HCT116 (cell line): ENCODE measurements around the gene EFCAB12. TPM values are rescaled to one million over a fixed set of nuclear protein-coding genes. Genes with fewer than 3 reads are reported as not detected.

ENCODE experiments used
- ATAC-seq: fragments of 200-7000 bp; cut with Tn5 transposase; 2 replicates; pipeline ENCODE4 v1.9.1; 2020; ENCODE audit warnings: mild to moderate bottlenecking, moderate library complexity
- BruUV-seq: library from RNA; stranded (reverse); fragments of 400-500 nt; replicated peaks from 2 replicates; lab custom pipeline; 2021; lab: Mats Ljungman, UMichigan
- CTCF ChIA-PET: fragments of 300-600 bp; sonication (Branson Sonifier 250); formaldehyde crosslinking; loops from one replicate; lab custom pipeline; 2021; ENCODE audit warnings: antibody characterized with exemption; lab: Charles Lee
- POLR2A ChIA-PET: fragments of 300-600, 350-600 bp; sonication (Branson Sonifier 250); formaldehyde crosslinking; loops from one replicate; lab custom pipeline; 2021; ENCODE audit warnings: antibody characterized with exemption; lab: Charles Lee
- RAD21 ChIA-PET, 2 experiments: fragments of 300-600 bp; sonication (Branson Sonifier 250); formaldehyde crosslinking; loops; one replicate each; lab custom pipeline; 2023; ENCODE audit warnings: low total read pairs in 2 of 2; ENCODE audit not compliant: uncharacterized antibody in 2 of 2, unreplicated experiment in 2 of 2, low non-redundant PET in 1 of 2; lab: Charles Lee
- DNase-seq: peaks from one replicate; pipeline ENCODE4 v3.0.0-alpha.2; 2010; ENCODE audit warnings: low read depth, low spot score
- H2AFZ ChIP-seq: fragments of 200-600 bp; shearing (Covaris generic), sonication (generic); 2 replicates; pipeline ENCODE4 v1.6.1; 2017; ENCODE audit warnings: low read depth, mixed run types, mixed read lengths, antibody characterized with exemption, low read length; ENCODE audit not compliant: poor library complexity, severe bottlenecking
- H3K27ac ChIP-seq: 2 replicates; pipeline ENCODE4 v1.5.1; 2012; ENCODE audit warnings: low read depth, low read length
- H3K27me3 ChIP-seq: fragments of 200-600 bp; sonication (generic); 2 replicates; pipeline ENCODE4 v1.6.1; 2016; ENCODE audit warnings: mixed run types, low read length, mixed read lengths; ENCODE audit not compliant: insufficient read depth
- H3K36me3 ChIP-seq, 2 experiments: fragments of 200-500 bp in 1 of 2; fragments of 200-600 bp in 1 of 2; sonication (Bioruptor generic) in 1 of 2; sonication (generic) in 1 of 2; 2 replicates each; pipeline versions ENCODE4 v1.5.1 to v1.6.1; 2014 to 2016; ENCODE audit warnings: low read length in 2 of 2, inconsistent platforms in 1 of 2, mixed read lengths in 1 of 2, mixed run types in 1 of 2; ENCODE audit not compliant: insufficient read depth in 2 of 2, control insufficient read depth in 1 of 2
- H3K4me1 ChIP-seq, 2 experiments: fragments of 200-600 bp in 1 of 2; sonication (generic) in 1 of 2; 2 replicates each; pipeline versions ENCODE4 v1.5.1 to v1.6.1; 2012 to 2017; ENCODE audit warnings: low read length in 2 of 2, inconsistent platforms in 1 of 2, mild to moderate bottlenecking in 1 of 2, mixed read lengths in 1 of 2, mixed run types in 1 of 2, moderate library complexity in 1 of 2; ENCODE audit not compliant: insufficient read depth in 2 of 2, control insufficient read depth in 1 of 2
- H3K4me2 ChIP-seq: fragments of 200-600 bp; sonication (generic); 2 replicates; pipeline ENCODE4 v1.6.1; 2017; ENCODE audit warnings: mixed run types, low read length, mixed read lengths
- H3K4me3 ChIP-seq, 2 experiments: fragments of 200-600 bp in 1 of 2; sonication (generic) in 1 of 2; replicated peaks in 1 of 2; 2 replicates each; pipeline ENCODE4 v1.5.1; 2011 to 2016; ENCODE audit warnings: low read length in 2 of 2, control low read depth in 1 of 2, low read depth in 1 of 2, mild to moderate bottlenecking in 1 of 2, mixed read lengths in 1 of 2, mixed run types in 1 of 2
- H3K79me2 ChIP-seq: fragments of 200-600 bp; sonication (generic); 2 replicates; pipeline ENCODE4 v1.6.1; 2017; ENCODE audit warnings: mild to moderate bottlenecking, mixed run types, low read length, moderate library complexity, mixed read lengths; ENCODE audit not compliant: insufficient read depth
- H3K9ac ChIP-seq: fragments of 200-600 bp; sonication (generic); 2 replicates; pipeline ENCODE4 v1.6.1; 2016; ENCODE audit warnings: low read length, mixed read lengths
- H3K9me2 ChIP-seq: fragments of 200-600 bp; sonication (generic), shearing (Covaris generic); 2 replicates; pipeline ENCODE4 v1.6.1; 2017; ENCODE audit warnings: mixed run types, mild to moderate bottlenecking, moderate library complexity; ENCODE audit not compliant: insufficient read depth
- H3K9me3 ChIP-seq, 2 experiments: fragments of 200-500 bp in 1 of 2; fragments of 200-600 bp in 1 of 2; sonication (Bioruptor generic) in 1 of 2; sonication (generic) in 1 of 2; 2 replicates each; pipeline ENCODE4 v1.6.1; 2014 to 2017; ENCODE audit warnings: low read length in 2 of 2, mixed read lengths in 2 of 2, inconsistent platforms in 1 of 2, low read depth in 1 of 2, mild to moderate bottlenecking in 1 of 2, mixed run types in 1 of 2, moderate library complexity in 1 of 2; ENCODE audit not compliant: control insufficient read depth in 1 of 2, insufficient read depth in 1 of 2
- H4K20me1 ChIP-seq: fragments of 200-600 bp; sonication (generic), shearing (Covaris generic); 2 replicates; pipeline ENCODE4 v1.6.1; 2017; ENCODE audit warnings: mixed run types, mild to moderate bottlenecking, moderate library complexity; ENCODE audit not compliant: insufficient read depth
- ATF3 ChIP-seq: IDR thresholded peaks from 2 replicates; pipeline ENCODE4 v1.6.1; 2012
- CTCF ChIP-seq, 3 experiments: fragments of 200-600 bp in 1 of 3; sonication (generic) in 1 of 3; IDR thresholded peaks in 2 of 3; conservative IDR thresholded peaks in 1 of 3; 2 replicates each; pipeline ENCODE4 v1.5.1; 2012 to 2017; ENCODE audit warnings: low read depth in 2 of 3, low read length in 2 of 3, antibody characterized with exemption in 1 of 3, borderline replicate concordance in 1 of 3, control low read depth in 1 of 3, mild to moderate bottlenecking in 1 of 3, mixed read lengths in 1 of 3, mixed run types in 1 of 3, moderate library complexity in 1 of 3; ENCODE audit not compliant: insufficient read depth in 1 of 3
- EGR1 ChIP-seq: IDR thresholded peaks from 2 replicates; pipeline ENCODE4 v1.6.1; 2012; ENCODE audit warnings: low read depth
- ELF1 ChIP-seq: IDR thresholded peaks from 2 replicates; pipeline ENCODE4 v1.6.1; 2012; ENCODE audit warnings: low read depth, borderline replicate concordance
- EZH2phosphoT487 ChIP-seq: fragments of 200-600 bp; IDR thresholded peaks from 2 replicates; pipeline ENCODE4 v1.6.1; 2018; ENCODE audit warnings: antibody characterized with exemption, borderline replicate concordance
- JUND ChIP-seq: IDR thresholded peaks from 2 replicates; pipeline ENCODE4 v1.6.1; 2012
- POLR2AphosphoS5 ChIP-seq: IDR thresholded peaks from 2 replicates; pipeline ENCODE4 v1.6.1; 2011; ENCODE audit warnings: mild to moderate bottlenecking, low read depth, low read length, moderate library complexity
- RAD21 ChIP-seq: IDR thresholded peaks from 2 replicates; pipeline ENCODE4 v1.6.1; 2012; ENCODE audit warnings: low read depth, mild to moderate bottlenecking
- SIN3A ChIP-seq: IDR thresholded peaks from 2 replicates; pipeline ENCODE4 v1.6.1; 2012; ENCODE audit warnings: low read depth
- SP1 ChIP-seq: IDR thresholded peaks from 2 replicates; pipeline ENCODE4 v1.6.1; 2012; ENCODE audit warnings: low read depth
- ZBTB33 ChIP-seq: IDR thresholded peaks from 2 replicates; pipeline ENCODE4 v1.6.1; 2011; ENCODE audit warnings: mild to moderate bottlenecking, low read length, moderate library complexity; ENCODE audit not compliant: insufficient replicate concordance; ENCODE audit errors: extremely low read depth
- ZFX ChIP-seq: fragments of 450-650 bp; IDR thresholded peaks from 2 replicates; pipeline ENCODE4 v1.6.1; 2017
- intact Hi-C: fragments of 100-400 bp; cut with micrococcal nuclease; formaldehyde crosslinking; loops from 2 replicates; pipeline ENCODE4 v1.10.0; 2022
- total RNA-seq: library from RNA; stranded (reverse); gene quantifications from one replicate; pipeline ENCODE4 v1.2.1, GENCODE V29; 2021; ENCODE audit not compliant: unreplicated experiment

The EFCAB12 gene
- total RNA-seq, 1 experiment from 2014 or later = 0.42 TPM

GRCh38 chr3:129378949-129379348 lies 49.5 kb downstream of the EFCAB12 start (continued):
- no peak for TF ChIP-seq CTCF (IDR thresholded peaks at IDR 0.05 in 2 of 3, conservative IDR thresholded peaks at IDR 0.05 in 1 of 3; ENCODE audit: borderline replicate concordance in 1 of 3, insufficient read depth in 1 of 3, low read depth in 2 of 3, low read length in 2 of 3)
- no peak for TF ChIP-seq RAD21
- no peak for TF ChIP-seq ZFX
- no peak for TF ChIP-seq POLR2AphosphoS5
- TF ChIP-seq ZBTB33 = no peak
- no peak for TF ChIP-seq ELF1
- no peak for TF ChIP-seq SIN3A
- TF ChIP-seq EZH2phosphoT487 = no peak

GRCh38 chr3:129377615-129378014 lies 50.8 kb downstream of the EFCAB12 start:
- RAD21 ChIA-PET = no interaction called here
- ATAC-seq = no peak
- no TSS peak for BruUV-seq
- DNase-seq = no peak
- intact Hi-C loops = no loop called here
- no peaks in the 10 kb centered on the region for H3K9me2 ChIP-seq
- no peak overlapping the region for H3K4me2 ChIP-seq
- H3K4me3 ChIP-seq = no peak overlapping the region
- CTCF ChIA-PET = no interaction called here
- POLR2A ChIA-PET = no interaction called here
- no peaks in the 10 kb centered on the region for H4K20me1 ChIP-seq
- H3K79me2 ChIP-seq = no peaks in the 10 kb centered on the region
- no peak for TF ChIP-seq ZFX
- TF ChIP-seq JUND = no peak
- TF ChIP-seq SP1 = no peak
- TF ChIP-seq EGR1 = no peak
- no peak for TF ChIP-seq RAD21
- no peak for TF ChIP-seq EZH2phosphoT487
- no peak for TF ChIP-seq ATF3
- no peak for TF ChIP-seq SIN3A
- no peak for TF ChIP-seq POLR2AphosphoS5
- TF ChIP-seq CTCF (IDR thresholded peaks at IDR 0.05 in 2 of 3, conservative IDR thresholded peaks at IDR 0.05 in 1 of 3; ENCODE audit: borderline replicate concordance in 1 of 3, insufficient read depth in 1 of 3, low read depth in 2 of 3, low read length in 2 of 3) = no peak
- TF ChIP-seq, all 23 proteins: peak for 0
- Histone ChIP-seq H3K9ac (no peak overlapping the region), H3K9me3 (peaks cover 0 to 5% of the 10 kb centered on the region in 2 experiments; a peak in 2 of 4 replicates), H3K36me3 (no peaks in the 10 kb centered on the region), H3K27me3 (no peaks in the 10 kb centered on the region), H2AFZ (no peak overlapping the region), H3K27ac (no peak overlapping the region), H3K4me1 (no peaks in the 10 kb centered on the region)
